Activated CD8-positive, alpha-beta memory T cell treated with anti-CD3 and anti-CD28 coated beads, Interleukin-2, amount 10 ng/mL, durations not matched to agents 7 days and 5 days (primary cell): ENCODE results near the gene LBX1. TPM values are rescaled to one million over a fixed set of nuclear protein-coding genes. Genes with fewer than 3 reads are reported as not detected.
"Not testable (repeated sequence)": the region's sequence is repeated elsewhere in the genome, so short reads cannot be mapped to it uniquely, and the experiment has no call there.

Experiments used
- ATAC-seq: fragments of 150-1000 bp; cut with Tn5 transposase; one replicate; pipeline ENCODE4 v1.10.0; 2021; ENCODE audit warnings: moderate library complexity
- CTCF ChIA-PET: fragments of 350-600 bp; sonication (Branson Sonifier 250); formaldehyde crosslinking; loops from one replicate; lab custom pipeline; 2021; ENCODE audit warnings: antibody characterized with exemption; lab: Charles Lee
- DNase-seq: peaks from one replicate; pipeline ENCODE4 v3.0.0-alpha.2; 2020
- H3K27ac Mint-ChIP-seq: one replicate; pipeline ENCODE4 v1.8.0; 2021; ENCODE audit warnings: mild to moderate bottlenecking, mixed read lengths
- H3K27me3 Mint-ChIP-seq: one replicate; pipeline ENCODE4 v1.8.0; 2021; ENCODE audit warnings: mixed read lengths
- H3K36me3 Mint-ChIP-seq: one replicate; pipeline ENCODE4 v1.8.0; 2021; ENCODE audit warnings: mild to moderate bottlenecking, mixed read lengths
- H3K4me1 Mint-ChIP-seq: one replicate; pipeline ENCODE4 v1.8.0; 2021; ENCODE audit warnings: mixed read lengths
- H3K4me3 Mint-ChIP-seq: one replicate; pipeline ENCODE4 v1.8.0; 2021; ENCODE audit warnings: mild to moderate bottlenecking, moderate library complexity, mixed read lengths
- H3K9me3 Mint-ChIP-seq: one replicate; pipeline ENCODE4 v1.8.0; 2022; ENCODE audit warnings: low read depth, mixed read lengths
- total RNA-seq, 2 experiments: library from RNA; stranded (reverse); gene quantifications; one replicate each; pipeline ENCODE4 v1.2.3, GENCODE V29; 2021

The LBX1 gene
- total RNA-seq, 2 experiments from 2014 or later: not detected

GRCh38 chr10:101218351-101219138 is 10.7 kb downstream of the LBX1 start:
- DNase-seq (no peak), ATAC-seq (no peak)
- peak overlapping the region; percentile 47 for H3K27ac Mint-ChIP-seq
- H3K36me3 Mint-ChIP-seq: no peaks in the 10 kb centered on the region
- CTCF ChIA-PET: interaction anchor here (0.9 to 2.7 kb wide), 5 partner anchors 9 to 351 kb away, joined by 3 to 8 read pairs (median 3); no protein-coding TSS in a partner anchor
- peaks cover 91% of the 10 kb centered on the region for H3K27me3 Mint-ChIP-seq
- H3K4me1 Mint-ChIP-seq: peaks cover 28% of the 10 kb centered on the region
- H3K9me3 Mint-ChIP-seq: no peaks in the 10 kb centered on the region
- H3K4me3 Mint-ChIP-seq: no peak overlapping the region

GRCh38 chr10:101217450-101218281 is 11.6 kb downstream of the LBX1 start:
- ATAC-seq: no peak
- Mint-ChIP-seq H3K9me3 (no peaks in the 10 kb centered on the region), H3K36me3 (no peaks in the 10 kb centered on the region), H3K27ac (no peak overlapping the region), H3K4me3 (no peak overlapping the region), H3K4me1 (peaks cover 27% of the 10 kb centered on the region), H3K27me3 (peaks cover 82% of the 10 kb centered on the region)
- CTCF ChIA-PET: interaction anchor here (0.9 to 2.7 kb wide), 5 partner anchors 9 to 352 kb away, joined by 3 to 8 read pairs (median 3); no protein-coding TSS in a partner anchor
- no peak for DNase-seq

- H3K4me1 Mint-ChIP-seq: peaks cover 26% of the 10 kb centered on the region
- peak overlapping the region; percentile 27 for H3K27ac Mint-ChIP-seq
- CTCF ChIA-PET: no interaction called here
- DNase-seq: no peak
- H3K9me3 Mint-ChIP-seq: no peaks in the 10 kb centered on the region
- H3K4me3 Mint-ChIP-seq: no peak overlapping the region
- ATAC-seq: no peak
- peaks cover 82% of the 10 kb centered on the region for H3K27me3 Mint-ChIP-seq
- no peaks in the 10 kb centered on the region for H3K36me3 Mint-ChIP-seq
These were observed 12.2 kb downstream of the LBX1 start for GRCh38 chr10:101217044-101217425.

- no peaks in the 10 kb centered on the region for H3K36me3 Mint-ChIP-seq
- peaks cover 82% of the 10 kb centered on the region for H3K27me3 Mint-ChIP-seq
- peak overlapping the region; percentile 27 for H3K27ac Mint-ChIP-seq
- CTCF ChIA-PET: interaction anchor here (1.0 to 3.9 kb wide), 6 partner anchors 7 to 354 kb away, joined by 3 to 46 read pairs (median 7); no protein-coding TSS in a partner anchor
- ATAC-seq: no peak
- H3K4me1 Mint-ChIP-seq: peaks cover 21% of the 10 kb centered on the region
- no peaks in the 10 kb centered on the region for H3K9me3 Mint-ChIP-seq
- H3K4me3 Mint-ChIP-seq: peak overlapping the region; percentile 23
- no peak for DNase-seq
These were observed 12.8 kb downstream of the LBX1 start for GRCh38 chr10:101216207-101217043.

GRCh38 chr10:101215397-101216206 is 13.7 kb downstream of the LBX1 start:
- H3K36me3 Mint-ChIP-seq: no peaks in the 10 kb centered on the region
- CTCF ChIA-PET: interaction anchor here (0.7 to 3.9 kb wide), 19 partner anchors 8 to 565 kb away, joined by 3 to 46 read pairs (median 8); partner anchors contain the start of gene LBX1
- ATAC-seq: no peak
- peaks cover 19% of the 10 kb centered on the region for H3K4me1 Mint-ChIP-seq
- H3K4me3 Mint-ChIP-seq: no peak overlapping the region
- no peak for DNase-seq
- H3K9me3 Mint-ChIP-seq: no peaks in the 10 kb centered on the region
- H3K27ac Mint-ChIP-seq: no peak overlapping the region
- H3K27me3 Mint-ChIP-seq: peaks cover 81% of the 10 kb centered on the region

- no peak overlapping the region for H3K4me3 Mint-ChIP-seq
- CTCF ChIA-PET: interaction anchor here (0.6 to 3.9 kb wide), 53 partner anchors 9 to 569 kb away, joined by 3 to 46 read pairs (median 4); partner anchors contain the start of genes DPCD, LBX1, NPM3 and POLL
These were observed 14.5 kb downstream of the LBX1 start for GRCh38 chr10:101214446-101215396.

GRCh38 chr10:101208543-101208942 is 20.7 kb downstream of the LBX1 start:
- Mint-ChIP-seq H3K4me3 (no peak overlapping the region), H3K27me3 (peaks cover 48% of the 10 kb centered on the region)
- CTCF ChIA-PET: interaction anchor here (1.2 to 1.3 kb wide), 2 partner anchors 43 to 67 kb away, joined by 3 to 4 read pairs; no protein-coding TSS in a partner anchor

More at GRCh38 chr10:101214446-101215396, 14.5 kb downstream of the LBX1 start:
- H3K9me3 Mint-ChIP-seq: no peaks in the 10 kb centered on the region
- DNase-seq: peak; percentile 73
- H3K27ac Mint-ChIP-seq: no peak overlapping the region
- peaks cover 19% of the 10 kb centered on the region for H3K4me1 Mint-ChIP-seq
- peaks cover 79% of the 10 kb centered on the region for H3K27me3 Mint-ChIP-seq
- peak; percentile 79 for ATAC-seq
- H3K36me3 Mint-ChIP-seq: no peaks in the 10 kb centered on the region

GRCh38 chr10:101207026-101207425 is 22.2 kb downstream of the LBX1 start:
- no peaks in the 10 kb centered on the region for H3K36me3 Mint-ChIP-seq
- no peak overlapping the region for H3K27ac Mint-ChIP-seq
- no peaks in the 10 kb centered on the region for H3K9me3 Mint-ChIP-seq
- ATAC-seq: no peak
- DNase-seq: no peak
- CTCF ChIA-PET: interaction anchor here (0.9 to 2.3 kb wide), 3 partner anchors 7 to 364 kb away, joined by 3 to 7 read pairs (median 5); no protein-coding TSS in a partner anchor
- H3K4me1 Mint-ChIP-seq: no peaks in the 10 kb centered on the region
- peaks cover 50% of the 10 kb centered on the region for H3K27me3 Mint-ChIP-seq
- no peak overlapping the region for H3K4me3 Mint-ChIP-seq

More at GRCh38 chr10:101208543-101208942, 20.7 kb downstream of the LBX1 start:
- no peak overlapping the region for H3K27ac Mint-ChIP-seq
- no peaks in the 10 kb centered on the region for H3K9me3 Mint-ChIP-seq
- no peak for ATAC-seq
- H3K4me1 Mint-ChIP-seq: peaks cover 2% of the 10 kb centered on the region
- no peak for DNase-seq
- no peaks in the 10 kb centered on the region for H3K36me3 Mint-ChIP-seq

GRCh38 chr10:101202667-101203066 is 26.6 kb downstream of the LBX1 start:
- H3K4me3 Mint-ChIP-seq, H3K9me3 Mint-ChIP-seq, H3K36me3 Mint-ChIP-seq, DNase-seq, H3K4me1 Mint-ChIP-seq, ATAC-seq, H3K27ac Mint-ChIP-seq: not testable (repeated sequence)
- peaks cover 24% of the 10 kb centered on the region for H3K27me3 Mint-ChIP-seq
- CTCF ChIA-PET: interaction anchor here (0.7 kb wide), 1 partner anchor 304 kb away, joined by 3 read pairs; no protein-coding TSS in a partner anchor

GRCh38 chr10:101198326-101198977 is 30.8 kb downstream of the LBX1 start:
- peaks cover 22% of the 10 kb centered on the region for H3K27me3 Mint-ChIP-seq
- H3K4me1 Mint-ChIP-seq, H3K27ac Mint-ChIP-seq, ATAC-seq, H3K36me3 Mint-ChIP-seq, CTCF ChIA-PET, H3K9me3 Mint-ChIP-seq, H3K4me3 Mint-ChIP-seq, DNase-seq: not testable (repeated sequence)
